Dendritic cell treated with granulocyte-macrophage colony-stimulating factor and Interleukin-4, amounts not matched to agents 40 ng/mL and 50 ng/mL, for 4 days (primary cell): ENCODE measurements around the gene MVD.

Experiments
- H3K27ac Mint-ChIP-seq: one replicate; pipeline ENCODE4 v1.8.0; 2022; ENCODE audit warnings: mild to moderate bottlenecking, mixed read lengths
- H3K27me3 Mint-ChIP-seq: one replicate; pipeline ENCODE4 v1.8.0; 2022; ENCODE audit warnings: mild to moderate bottlenecking, mixed read lengths
- H3K36me3 Mint-ChIP-seq: one replicate; pipeline ENCODE4 v1.8.0; 2022; ENCODE audit warnings: low read depth, mixed read lengths
- H3K4me1 Mint-ChIP-seq: one replicate; pipeline ENCODE4 v1.8.0; 2022; ENCODE audit warnings: low read depth, mixed read lengths
- H3K4me3 Mint-ChIP-seq: one replicate; pipeline ENCODE4 v1.8.0; 2022; ENCODE audit warnings: mild to moderate bottlenecking, moderate library complexity, mixed read lengths
- H3K9me3 Mint-ChIP-seq: one replicate; pipeline ENCODE4 v1.8.0; 2022; ENCODE audit warnings: mixed read lengths
- intact Hi-C: fragments of 100-400 bp; cut with micrococcal nuclease; formaldehyde crosslinking; loops from one replicate; pipeline ENCODE4 v1.15.0; 2022

Gene MVD

DNA sequence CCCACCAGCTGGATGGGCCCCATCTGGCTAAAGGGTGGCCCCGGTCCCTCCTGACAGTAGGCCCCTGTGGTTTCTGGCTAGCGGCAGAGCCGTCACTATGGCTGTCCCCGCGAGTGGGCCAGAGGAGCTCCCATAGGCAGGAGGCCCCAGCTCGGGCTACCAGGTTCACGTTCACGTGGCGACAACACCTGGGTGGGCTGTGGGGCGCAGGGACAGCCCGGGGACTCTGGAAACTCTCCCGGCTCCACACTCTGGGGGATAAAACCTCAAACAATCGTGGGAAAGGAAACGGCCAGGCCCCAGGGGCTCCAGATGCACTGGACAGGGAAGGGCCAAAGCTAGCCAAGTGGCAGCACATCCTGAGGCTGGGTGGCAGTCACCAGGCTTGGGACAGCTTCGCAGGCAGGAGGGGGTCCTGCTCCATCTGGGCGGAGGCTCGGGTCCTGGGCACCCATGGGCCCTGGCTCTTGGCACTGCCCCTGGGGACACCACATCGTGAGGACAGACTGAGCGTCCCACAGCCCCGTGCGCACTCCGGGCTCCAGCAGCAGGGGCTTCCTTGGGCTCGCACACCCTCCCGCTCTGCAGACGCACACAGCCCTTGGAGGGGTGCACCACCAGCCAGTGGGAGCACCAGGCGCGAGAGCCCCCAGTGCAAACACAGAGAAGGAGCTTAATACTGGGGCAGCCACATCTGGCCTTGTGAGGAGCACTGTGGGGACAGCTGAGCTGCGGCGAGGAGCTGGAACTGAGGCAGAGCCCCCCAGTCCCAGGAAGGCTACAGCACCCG is 38.9 kb upstream of the MVD start:
- Mint-ChIP-seq H3K4me3 (peak overlapping the region; percentile 93), H3K9me3 (no peaks in the 10 kb centered on the region), H3K4me1 (peaks cover 78% of the 10 kb centered on the region), H3K27me3 (no peaks in the 10 kb centered on the region), H3K36me3 (peaks cover 75% of the 10 kb centered on the region), H3K27ac (peak overlapping the region; percentile 89)
- intact Hi-C loops: loop anchor here (1.0 to 10.0 kb wide), 3 partner anchors 15 to 107 kb away; partner anchors contain the start of genes MVD and SNAI3

DNA sequence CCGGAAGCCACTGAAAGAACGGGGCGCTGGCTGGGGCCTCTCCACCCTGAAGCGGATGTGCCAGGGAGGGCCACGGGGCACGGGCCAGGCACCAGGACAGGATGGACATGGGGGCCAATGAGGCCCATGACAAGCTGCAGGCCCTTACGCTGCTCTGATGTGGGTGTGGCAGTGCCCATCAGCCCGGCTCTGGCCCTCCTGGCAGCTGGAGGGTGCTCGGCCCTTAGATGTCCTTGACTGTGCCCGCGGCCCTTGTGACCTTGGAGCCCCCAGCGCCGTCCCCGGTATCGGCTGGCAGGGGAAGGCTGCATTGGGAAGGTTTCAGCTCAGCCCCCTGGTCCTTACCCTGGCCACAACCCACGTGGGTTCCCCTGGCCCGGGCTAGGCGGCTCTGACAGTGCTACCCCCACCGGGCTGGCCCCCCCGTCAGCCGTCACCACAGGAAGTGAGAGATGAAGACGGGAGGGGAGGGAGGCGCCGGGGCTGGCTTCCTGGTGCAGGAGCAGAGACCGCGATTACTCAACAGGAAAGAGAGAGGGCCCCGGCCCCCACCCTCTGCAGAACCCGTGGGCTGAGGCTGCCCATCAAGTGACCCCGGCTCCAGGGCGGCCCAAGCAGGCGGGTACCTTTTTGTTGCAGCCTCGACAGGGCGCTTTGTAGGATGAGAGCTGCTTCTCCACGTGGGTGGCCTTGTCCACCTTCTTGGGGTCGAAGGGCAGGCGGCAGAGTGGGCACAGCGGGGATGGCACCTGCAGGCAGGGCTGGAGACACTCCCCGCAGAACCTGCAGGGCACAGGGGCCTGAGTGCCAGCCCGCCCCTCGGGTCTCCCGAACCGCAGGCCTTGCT is 38.0 kb upstream of the MVD start:
- Mint-ChIP-seq H3K36me3 (peaks cover 84% of the 10 kb centered on the region), H3K27ac (peak overlapping the region; percentile 89), H3K27me3 (no peaks in the 10 kb centered on the region), H3K9me3 (no peaks in the 10 kb centered on the region), H3K4me1 (peaks cover 82% of the 10 kb centered on the region), H3K4me3 (peak overlapping the region; percentile 93)
- intact Hi-C loops: loop anchor here (1.0 to 10.0 kb wide), 3 partner anchors 14 to 106 kb away; partner anchors contain the start of genes MVD and SNAI3

DNA sequence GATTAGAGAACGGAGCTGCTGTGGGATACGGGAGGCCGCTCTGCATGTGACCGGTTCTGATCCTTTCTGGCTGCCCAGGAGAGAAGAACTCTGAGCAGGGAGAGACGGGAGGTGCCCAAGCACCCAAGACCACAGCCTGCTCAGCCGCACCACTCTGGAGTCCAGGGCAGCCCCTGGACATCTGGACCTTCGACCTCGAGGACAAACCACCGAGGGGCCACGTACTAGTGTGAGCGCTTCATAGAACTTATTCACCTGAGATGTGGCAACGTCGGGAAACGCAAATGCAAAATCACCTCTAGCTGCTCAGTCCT is 37.4 kb upstream of the MVD start:
- H3K4me3 Mint-ChIP-seq: peak overlapping the region; percentile 93
- H3K9me3 Mint-ChIP-seq: no peaks in the 10 kb centered on the region
- H3K36me3 Mint-ChIP-seq: peaks cover 86% of the 10 kb centered on the region
- H3K27me3 Mint-ChIP-seq: no peaks in the 10 kb centered on the region
- intact Hi-C loops: loop anchor here (2.0 to 10.0 kb wide), 2 partner anchors 13 to 105 kb away; partner anchors contain the start of gene SNAI3
- H3K27ac Mint-ChIP-seq: peak overlapping the region; percentile 89
- peaks cover 85% of the 10 kb centered on the region for H3K4me1 Mint-ChIP-seq

DNA sequence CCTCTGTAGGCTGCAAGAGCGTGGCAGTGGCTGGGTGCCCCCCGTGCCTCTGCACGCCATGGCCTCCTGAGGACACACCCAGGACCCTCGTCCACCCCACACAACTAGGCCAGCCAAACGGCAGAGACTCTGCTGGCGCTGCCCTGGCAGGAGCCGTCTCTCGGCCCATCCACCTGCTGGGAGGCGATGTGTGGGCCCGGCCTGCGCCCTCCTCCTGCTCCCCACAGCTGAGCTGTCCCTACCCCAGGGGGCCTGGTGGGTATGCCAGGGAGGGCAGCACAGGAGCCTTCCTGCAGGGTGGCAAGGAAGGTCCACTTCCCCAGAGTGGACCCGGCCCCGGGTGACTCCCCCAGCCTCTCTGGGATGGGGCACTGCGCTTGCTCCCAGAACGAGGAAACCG is 36.3 kb upstream of the MVD start:
- H3K36me3 Mint-ChIP-seq: peaks cover 92% of the 10 kb centered on the region
- peak overlapping the region; percentile 93 for H3K4me3 Mint-ChIP-seq
- peak overlapping the region; percentile 89 for H3K27ac Mint-ChIP-seq
- H3K27me3 Mint-ChIP-seq: peaks cover 1% of the 10 kb centered on the region
- intact Hi-C loops: no loop called here
- no peaks in the 10 kb centered on the region for H3K9me3 Mint-ChIP-seq
- H3K4me1 Mint-ChIP-seq: peaks cover 88% of the 10 kb centered on the region

DNA sequence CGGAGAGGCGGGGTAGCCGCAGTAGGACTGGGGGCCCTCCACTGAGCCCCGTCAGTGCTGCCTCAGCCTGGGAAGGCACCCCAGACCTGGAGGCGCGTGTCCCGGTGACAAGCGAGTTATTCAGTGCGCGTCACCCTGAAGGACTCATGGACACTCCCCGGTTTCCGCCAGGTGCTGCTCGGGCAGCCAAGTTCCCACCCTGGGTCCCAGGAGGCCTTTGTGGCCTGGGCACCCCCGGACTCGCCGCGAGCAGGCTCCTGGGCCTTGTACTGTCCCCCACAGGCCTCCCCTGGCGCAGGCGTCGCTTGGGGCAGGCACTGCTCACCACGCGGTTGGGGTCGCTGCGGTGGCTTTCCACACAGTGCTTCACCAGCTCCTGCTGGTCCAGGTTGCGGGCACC is 35.8 kb upstream of the MVD start:
- peaks cover 1% of the 10 kb centered on the region for H3K27me3 Mint-ChIP-seq

DNA sequence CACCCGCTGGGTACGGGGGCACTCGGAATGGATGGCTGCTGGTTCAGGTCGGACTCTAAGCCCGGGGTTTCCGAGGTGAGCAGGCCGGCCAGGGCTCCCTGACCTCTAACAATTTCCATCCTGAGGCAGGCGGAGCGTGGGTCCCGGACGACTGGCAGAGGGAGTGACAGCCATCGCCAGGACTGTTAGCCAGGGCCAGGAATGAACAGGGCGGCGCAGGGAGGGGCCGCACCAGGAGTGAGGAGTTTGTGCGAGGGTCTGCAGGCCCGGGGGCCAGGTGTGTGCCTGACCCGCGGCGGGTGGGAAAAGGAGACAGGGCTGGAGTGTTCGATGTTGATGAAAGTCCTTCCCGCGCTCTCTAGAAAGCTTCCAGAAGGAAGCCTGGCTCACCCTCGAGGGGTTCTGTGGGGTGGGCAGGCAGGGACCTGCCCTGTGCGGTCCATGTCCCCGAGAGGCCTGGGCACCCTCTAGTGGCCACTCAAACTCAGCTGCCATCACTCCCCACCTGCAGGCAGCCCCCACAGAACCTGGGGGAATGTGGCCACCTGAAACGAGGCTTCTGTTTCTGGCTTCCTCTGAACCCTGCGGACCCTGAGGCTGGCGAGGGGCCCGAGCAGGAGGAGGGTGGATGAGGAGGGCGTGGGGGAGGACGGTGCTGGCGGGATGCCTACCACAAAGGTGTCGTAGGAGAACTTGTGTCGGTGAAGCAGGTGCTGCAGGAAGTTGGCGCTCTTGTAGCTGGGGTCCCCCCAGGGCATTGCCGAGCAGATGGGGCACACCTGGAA is 35.1 kb upstream of the MVD start:
- Mint-ChIP-seq H3K27me3 (peaks cover 1% of the 10 kb centered on the region), H3K4me3 (no peak overlapping the region), H3K27ac (peak overlapping the region; percentile 42), H3K9me3 (no peaks in the 10 kb centered on the region), H3K36me3 (peaks cover 91% of the 10 kb centered on the region), H3K4me1 (peaks cover 85% of the 10 kb centered on the region)
- intact Hi-C loops: no loop called here

More for the DNA sequence above, 35.8 kb upstream of the MVD start:
- H3K9me3 Mint-ChIP-seq: no peaks in the 10 kb centered on the region
- H3K4me3 Mint-ChIP-seq: no peak overlapping the region
- no peak overlapping the region for H3K27ac Mint-ChIP-seq
- intact Hi-C loops: no loop called here
- peaks cover 88% of the 10 kb centered on the region for H3K4me1 Mint-ChIP-seq
- H3K36me3 Mint-ChIP-seq: peaks cover 95% of the 10 kb centered on the region

DNA sequence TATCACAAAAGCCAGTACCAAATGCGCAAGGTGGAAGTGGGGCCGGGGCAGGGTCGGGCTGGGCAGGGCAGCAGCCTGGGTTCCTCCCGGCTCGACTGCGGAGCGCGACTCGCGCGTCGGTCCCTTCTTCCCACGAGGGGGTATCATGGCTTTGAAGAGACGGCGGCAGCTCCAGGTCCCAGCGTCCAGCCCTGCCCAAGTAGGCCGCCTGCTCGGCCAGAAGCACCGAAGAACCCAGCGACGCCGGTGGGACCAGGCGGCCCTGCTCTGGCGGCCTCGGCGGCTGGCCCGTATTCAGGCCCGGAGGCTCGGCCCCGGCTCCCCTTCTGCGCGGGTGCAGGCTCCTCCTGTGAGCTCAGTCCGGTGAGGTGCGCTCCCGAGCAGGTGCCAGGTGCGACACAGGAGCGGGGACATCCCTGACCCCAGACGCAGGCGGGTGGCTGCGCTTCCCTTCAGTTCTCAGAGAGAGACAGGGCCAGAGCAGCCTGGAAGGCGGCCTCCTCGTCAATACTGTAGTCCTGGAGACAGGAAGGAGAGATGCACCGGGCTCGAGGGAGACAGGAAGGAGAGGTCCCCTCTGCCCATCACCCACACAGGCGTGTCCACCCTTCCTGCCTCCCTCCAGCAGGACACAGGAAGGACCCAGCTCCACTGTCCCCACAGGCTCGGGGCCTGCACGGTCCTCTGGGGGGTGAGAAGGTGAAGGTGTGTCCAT is 34.4 kb upstream of the MVD start:
- H3K27ac Mint-ChIP-seq: peak overlapping the region; percentile 42
- intact Hi-C loops: no loop called here

DNA sequence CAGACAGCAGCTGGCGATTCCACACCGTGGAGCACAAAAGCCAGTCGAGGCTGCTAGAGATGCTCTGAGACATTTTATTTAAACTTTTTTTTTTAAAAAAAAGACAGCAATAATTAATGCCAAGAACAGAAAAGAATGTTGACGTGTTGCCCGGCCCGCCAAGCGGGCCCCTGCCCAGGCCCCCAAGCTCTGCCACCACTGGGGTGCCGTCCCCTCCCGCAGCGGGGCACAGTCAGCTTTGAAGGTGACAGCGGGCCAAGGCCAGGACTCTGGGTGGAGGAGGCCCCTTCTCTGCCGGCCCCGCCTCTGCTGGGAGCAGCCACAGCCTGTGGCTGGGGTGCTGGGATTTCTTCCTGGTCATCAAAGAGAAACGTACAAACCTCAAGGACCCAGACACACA is 33.5 kb upstream of the MVD start:
- intact Hi-C loops: no loop called here
- H3K27me3 Mint-ChIP-seq: peaks cover 1% of the 10 kb centered on the region
- H3K27ac Mint-ChIP-seq: no peak overlapping the region
- peaks cover 85% of the 10 kb centered on the region for H3K4me1 Mint-ChIP-seq
- peaks cover 75% of the 10 kb centered on the region for H3K36me3 Mint-ChIP-seq
- no peak overlapping the region for H3K4me3 Mint-ChIP-seq
- no peaks in the 10 kb centered on the region for H3K9me3 Mint-ChIP-seq

More for the DNA sequence above, 34.4 kb upstream of the MVD start:
- Mint-ChIP-seq H3K9me3 (no peaks in the 10 kb centered on the region), H3K36me3 (peaks cover 84% of the 10 kb centered on the region), H3K4me1 (peaks cover 85% of the 10 kb centered on the region), H3K4me3 (no peak overlapping the region), H3K27me3 (peaks cover 1% of the 10 kb centered on the region)

DNA sequence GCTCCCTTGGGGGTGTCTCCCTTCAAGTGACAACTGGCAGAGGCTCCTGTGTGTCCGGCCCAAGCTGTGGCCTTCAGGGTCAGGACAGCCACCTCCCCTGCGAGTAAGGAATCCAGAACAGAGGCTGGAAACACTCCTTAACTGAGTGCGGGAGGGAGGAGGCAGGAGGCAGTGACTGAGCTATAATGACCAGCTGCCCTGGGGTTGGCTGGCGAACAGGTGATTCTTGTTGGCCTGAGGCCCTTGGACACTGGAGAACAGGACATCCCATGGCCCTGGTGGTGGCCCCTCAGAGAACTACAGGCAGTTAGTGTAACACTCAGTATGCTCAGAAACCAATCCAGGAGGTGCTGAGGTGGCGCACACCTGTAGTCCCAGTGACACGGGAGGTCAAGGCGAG is 32.9 kb upstream of the MVD start:
- Mint-ChIP-seq H3K9me3 (no peaks in the 10 kb centered on the region), H3K4me3 (no peak overlapping the region), H3K27me3 (peaks cover 1% of the 10 kb centered on the region), H3K4me1 (peaks cover 85% of the 10 kb centered on the region), H3K27ac (peak overlapping the region; percentile 69), H3K36me3 (peaks cover 68% of the 10 kb centered on the region)
- intact Hi-C loops: no loop called here

DNA sequence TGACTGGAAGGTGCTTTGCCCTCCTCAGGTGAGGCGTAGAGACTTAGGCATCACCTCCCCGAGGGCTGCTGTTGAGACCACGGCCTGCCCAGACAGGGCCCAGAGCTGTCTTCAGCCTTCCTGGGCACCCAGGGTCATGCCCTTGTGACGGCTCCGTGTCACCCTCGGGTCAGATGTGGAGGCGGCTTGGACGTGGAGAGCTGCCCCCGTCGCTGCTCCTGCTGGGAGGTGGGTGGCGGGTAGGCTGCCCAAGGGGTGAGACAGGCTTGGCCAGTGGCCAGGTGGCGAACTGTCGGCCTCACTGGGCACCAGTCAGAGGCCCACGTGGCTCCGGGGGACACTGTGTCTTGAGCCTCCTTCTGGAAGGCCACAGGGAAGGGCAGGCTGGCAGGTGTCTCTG is 32.3 kb upstream of the MVD start:
- Mint-ChIP-seq H3K36me3 (peaks cover 63% of the 10 kb centered on the region), H3K4me1 (peaks cover 85% of the 10 kb centered on the region), H3K9me3 (no peaks in the 10 kb centered on the region), H3K27ac (peak overlapping the region; percentile 69), H3K4me3 (no peak overlapping the region), H3K27me3 (peaks cover 1% of the 10 kb centered on the region)
- intact Hi-C loops: no loop called here

DNA sequence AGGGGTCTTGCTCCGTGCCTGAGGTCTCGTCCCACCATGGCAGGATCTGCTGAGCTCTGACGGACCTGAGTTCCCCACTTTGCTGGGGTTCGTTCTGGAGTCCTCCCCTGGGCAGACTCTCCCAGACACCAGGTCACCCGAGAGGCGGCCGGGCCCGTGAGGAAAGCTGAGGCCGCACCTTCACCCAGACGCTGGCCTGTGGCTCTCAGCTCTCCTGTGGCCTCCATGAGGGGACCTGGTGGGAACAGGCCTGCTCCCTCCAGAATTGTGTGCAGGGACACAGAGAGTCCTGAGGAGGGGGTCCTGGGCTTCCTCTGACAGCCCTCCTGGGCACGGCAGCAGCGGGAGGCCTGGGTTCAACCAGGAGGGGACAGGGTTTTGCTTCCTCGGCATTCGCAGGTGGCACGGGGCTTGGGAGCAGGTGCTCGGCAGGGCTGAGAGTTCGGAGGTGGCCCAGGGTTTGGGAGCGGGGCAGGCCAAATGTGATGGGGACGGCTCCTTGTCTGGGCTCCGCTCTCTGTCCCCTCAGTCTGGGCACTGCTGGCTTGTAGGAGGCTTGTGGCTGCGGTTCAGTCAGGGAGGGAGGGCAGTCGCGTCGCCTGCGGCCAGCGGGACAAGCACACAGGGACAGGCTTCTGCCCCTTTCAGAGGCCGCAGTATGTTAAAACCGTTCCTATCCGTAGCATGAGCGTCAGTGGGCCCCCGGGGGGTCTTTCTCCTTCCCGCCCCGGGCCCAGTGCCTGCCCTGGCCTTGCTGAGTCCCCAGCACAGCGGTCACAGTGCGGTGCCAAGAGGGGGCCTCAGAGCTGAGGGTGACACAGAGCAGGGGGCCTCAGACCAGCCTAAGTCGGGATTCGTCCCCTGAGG is 31.6 kb upstream of the MVD start:
- Mint-ChIP-seq H3K4me1 (peaks cover 85% of the 10 kb centered on the region), H3K4me3 (no peak overlapping the region), H3K9me3 (no peaks in the 10 kb centered on the region), H3K36me3 (peaks cover 55% of the 10 kb centered on the region), H3K27me3 (peaks cover 1% of the 10 kb centered on the region), H3K27ac (peak overlapping the region; percentile 69)
- intact Hi-C loops: no loop called here

DNA sequence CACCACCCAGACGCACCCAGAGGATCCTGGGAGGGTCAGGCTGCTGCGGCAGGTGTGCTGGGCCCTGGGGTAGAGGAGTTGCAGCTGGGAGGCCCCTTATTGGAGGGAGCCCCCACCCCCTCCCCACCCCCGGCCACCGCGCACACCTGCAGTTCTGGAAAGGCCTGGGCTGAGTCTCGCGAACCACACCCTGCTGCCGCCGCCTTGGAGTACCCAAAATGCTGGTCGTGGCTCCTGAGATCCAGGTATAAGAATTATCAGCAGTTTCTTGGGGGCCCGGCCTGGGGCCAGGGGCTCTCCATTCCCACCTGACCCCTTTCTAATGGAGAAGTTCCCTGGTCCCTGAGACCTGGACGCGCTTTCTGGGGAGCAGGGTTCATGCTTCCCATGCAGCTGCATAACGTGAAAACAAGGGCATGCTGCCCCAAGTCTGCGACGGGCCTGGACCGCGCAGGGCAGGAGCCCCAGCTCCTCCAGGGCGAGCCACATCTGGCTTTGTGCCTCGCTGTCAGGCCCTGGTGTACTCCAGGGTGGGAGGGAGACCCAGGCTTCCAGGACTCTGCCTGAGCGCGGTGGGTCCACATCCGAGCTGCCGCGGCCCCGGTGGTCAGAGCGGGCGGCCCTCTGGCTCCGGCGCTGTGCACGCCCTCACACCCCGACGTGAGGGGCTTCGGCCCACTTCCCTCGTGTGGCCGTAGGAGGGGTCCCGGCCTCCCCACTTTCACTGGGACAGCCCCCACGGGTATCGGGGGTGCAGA is 30.7 kb upstream of the MVD start:
- peak overlapping the region; percentile 69 for H3K27ac Mint-ChIP-seq
- no peak overlapping the region for H3K4me3 Mint-ChIP-seq
- peaks cover 87% of the 10 kb centered on the region for H3K4me1 Mint-ChIP-seq
- H3K36me3 Mint-ChIP-seq: peaks cover 47% of the 10 kb centered on the region
- intact Hi-C loops: no loop called here
- no peaks in the 10 kb centered on the region for H3K9me3 Mint-ChIP-seq
- peaks cover 7% of the 10 kb centered on the region for H3K27me3 Mint-ChIP-seq
